ENCODE results near the gene IGFBP2.

GRCh38 chr2:216663106-216663505, 29.9 kb downstream of the IGFBP2 start:
- no peak for TF ChIP-seq EZH2 (IDR thresholded peaks at IDR 0.05; ENCODE audit: low read depth, unreplicated experiment)
- TF ChIP-seq, protein P1, sequence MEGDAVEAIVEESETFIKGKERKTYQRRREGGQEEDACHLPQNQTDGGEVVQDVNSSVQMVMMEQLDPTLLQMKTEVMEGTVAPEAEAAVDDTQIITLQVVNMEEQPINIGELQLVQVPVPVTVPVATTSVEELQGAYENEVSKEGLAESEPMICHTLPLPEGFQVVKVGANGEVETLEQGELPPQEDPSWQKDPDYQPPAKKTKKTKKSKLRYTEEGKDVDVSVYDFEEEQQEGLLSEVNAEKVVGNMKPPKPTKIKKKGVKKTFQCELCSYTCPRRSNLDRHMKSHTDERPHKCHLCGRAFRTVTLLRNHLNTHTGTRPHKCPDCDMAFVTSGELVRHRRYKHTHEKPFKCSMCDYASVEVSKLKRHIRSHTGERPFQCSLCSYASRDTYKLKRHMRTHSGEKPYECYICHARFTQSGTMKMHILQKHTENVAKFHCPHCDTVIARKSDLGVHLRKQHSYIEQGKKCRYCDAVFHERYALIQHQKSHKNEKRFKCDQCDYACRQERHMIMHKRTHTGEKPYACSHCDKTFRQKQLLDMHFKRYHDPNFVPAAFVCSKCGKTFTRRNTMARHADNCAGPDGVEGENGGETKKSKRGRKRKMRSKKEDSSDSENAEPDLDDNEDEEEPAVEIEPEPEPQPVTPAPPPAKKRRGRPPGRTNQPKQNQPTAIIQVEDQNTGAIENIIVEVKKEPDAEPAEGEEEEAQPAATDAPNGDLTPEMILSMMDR (conservative IDR thresholded peaks at IDR 0.05; ENCODE audit: low read depth in 2 of 2): no peak
- TF ChIP-seq, protein P2, sequence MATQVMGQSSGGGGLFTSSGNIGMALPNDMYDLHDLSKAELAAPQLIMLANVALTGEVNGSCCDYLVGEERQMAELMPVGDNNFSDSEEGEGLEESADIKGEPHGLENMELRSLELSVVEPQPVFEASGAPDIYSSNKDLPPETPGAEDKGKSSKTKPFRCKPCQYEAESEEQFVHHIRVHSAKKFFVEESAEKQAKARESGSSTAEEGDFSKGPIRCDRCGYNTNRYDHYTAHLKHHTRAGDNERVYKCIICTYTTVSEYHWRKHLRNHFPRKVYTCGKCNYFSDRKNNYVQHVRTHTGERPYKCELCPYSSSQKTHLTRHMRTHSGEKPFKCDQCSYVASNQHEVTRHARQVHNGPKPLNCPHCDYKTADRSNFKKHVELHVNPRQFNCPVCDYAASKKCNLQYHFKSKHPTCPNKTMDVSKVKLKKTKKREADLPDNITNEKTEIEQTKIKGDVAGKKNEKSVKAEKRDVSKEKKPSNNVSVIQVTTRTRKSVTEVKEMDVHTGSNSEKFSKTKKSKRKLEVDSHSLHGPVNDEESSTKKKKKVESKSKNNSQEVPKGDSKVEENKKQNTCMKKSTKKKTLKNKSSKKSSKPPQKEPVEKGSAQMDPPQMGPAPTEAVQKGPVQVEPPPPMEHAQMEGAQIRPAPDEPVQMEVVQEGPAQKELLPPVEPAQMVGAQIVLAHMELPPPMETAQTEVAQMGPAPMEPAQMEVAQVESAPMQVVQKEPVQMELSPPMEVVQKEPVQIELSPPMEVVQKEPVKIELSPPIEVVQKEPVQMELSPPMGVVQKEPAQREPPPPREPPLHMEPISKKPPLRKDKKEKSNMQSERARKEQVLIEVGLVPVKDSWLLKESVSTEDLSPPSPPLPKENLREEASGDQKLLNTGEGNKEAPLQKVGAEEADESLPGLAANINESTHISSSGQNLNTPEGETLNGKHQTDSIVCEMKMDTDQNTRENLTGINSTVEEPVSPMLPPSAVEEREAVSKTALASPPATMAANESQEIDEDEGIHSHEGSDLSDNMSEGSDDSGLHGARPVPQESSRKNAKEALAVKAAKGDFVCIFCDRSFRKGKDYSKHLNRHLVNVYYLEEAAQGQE (IDR thresholded peaks at IDR 0.05; ENCODE audit: unreplicated experiment): no peak
- no peak for TF ChIP-seq STAT1 (IDR thresholded peaks at IDR 0.05; ENCODE audit: unreplicated experiment)
- TF ChIP-seq ZNF462 (CRISPR knock-in tag; IDR thresholded peaks at IDR 0.05): no peak
- no peak for TF ChIP-seq CREB1 (CRISPR knock-in tag; IDR thresholded peaks at IDR 0.05; ENCODE audit: low read depth)
- TF ChIP-seq EZH2phosphoT487 (IDR thresholded peaks at IDR 0.05; ENCODE audit: unreplicated experiment): no peak
- no peak for TF ChIP-seq POLR2AphosphoS5 (IDR thresholded peaks at IDR 0.05; ENCODE audit: low read depth)
- TF ChIP-seq JUNB (IDR thresholded peaks at IDR 0.05; ENCODE audit: unreplicated experiment): no peak
- TF ChIP-seq, protein P3, sequence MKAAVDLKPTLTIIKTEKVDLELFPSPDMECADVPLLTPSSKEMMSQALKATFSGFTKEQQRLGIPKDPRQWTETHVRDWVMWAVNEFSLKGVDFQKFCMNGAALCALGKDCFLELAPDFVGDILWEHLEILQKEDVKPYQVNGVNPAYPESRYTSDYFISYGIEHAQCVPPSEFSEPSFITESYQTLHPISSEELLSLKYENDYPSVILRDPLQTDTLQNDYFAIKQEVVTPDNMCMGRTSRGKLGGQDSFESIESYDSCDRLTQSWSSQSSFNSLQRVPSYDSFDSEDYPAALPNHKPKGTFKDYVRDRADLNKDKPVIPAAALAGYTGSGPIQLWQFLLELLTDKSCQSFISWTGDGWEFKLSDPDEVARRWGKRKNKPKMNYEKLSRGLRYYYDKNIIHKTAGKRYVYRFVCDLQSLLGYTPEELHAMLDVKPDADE (IDR thresholded peaks at IDR 0.05): no peak
- no peak for TF ChIP-seq NANOG (IDR thresholded peaks at IDR 0.05; ENCODE audit: borderline replicate concordance)
